Measurements from ENCODE around the gene ADGRA3. TPM values are rescaled to one million over a fixed set of nuclear protein-coding genes. Genes with fewer than 3 reads are reported as not detected.

ADGRA3 gene
- total and polyA plus RNA-seq, 2 of the 13 experiments (the other 11 are each of a cell fraction or from before 2014, with no cell fraction given) = 32.2 to 40.8 TPM

- TF ChIP-seq YY1 (IDR thresholded peaks at IDR 0.05; ENCODE audit: insufficient read depth, insufficient replicate concordance, low read depth, low read length) (no peak), FOXA3 (CRISPR knock-in tag; IDR thresholded peaks at IDR 0.05) (no peak), ZNF251 (CRISPR knock-in tag; IDR thresholded peaks at IDR 0.05) (no peak), FIP1L1 (IDR thresholded peaks at IDR 0.05; ENCODE audit: borderline replicate concordance, insufficient read depth, low read depth, low read length) (no peak), GLI4 (CRISPR knock-in tag; IDR thresholded peaks at IDR 0.05; ENCODE audit: borderline replicate concordance) (no peak), ATRX (CRISPR knock-in tag; IDR thresholded peaks at IDR 0.05; ENCODE audit: borderline replicate concordance) (no peak), SOX13 (IDR thresholded peaks at IDR 0.05) (no peak), SOX13 (CRISPR knock-in tag; conservative IDR thresholded peaks at IDR 0.05 in 1 of 2, IDR thresholded peaks at IDR 0.05 in 1 of 2) (no peak)
- TF ChIP-seq, protein P1, sequence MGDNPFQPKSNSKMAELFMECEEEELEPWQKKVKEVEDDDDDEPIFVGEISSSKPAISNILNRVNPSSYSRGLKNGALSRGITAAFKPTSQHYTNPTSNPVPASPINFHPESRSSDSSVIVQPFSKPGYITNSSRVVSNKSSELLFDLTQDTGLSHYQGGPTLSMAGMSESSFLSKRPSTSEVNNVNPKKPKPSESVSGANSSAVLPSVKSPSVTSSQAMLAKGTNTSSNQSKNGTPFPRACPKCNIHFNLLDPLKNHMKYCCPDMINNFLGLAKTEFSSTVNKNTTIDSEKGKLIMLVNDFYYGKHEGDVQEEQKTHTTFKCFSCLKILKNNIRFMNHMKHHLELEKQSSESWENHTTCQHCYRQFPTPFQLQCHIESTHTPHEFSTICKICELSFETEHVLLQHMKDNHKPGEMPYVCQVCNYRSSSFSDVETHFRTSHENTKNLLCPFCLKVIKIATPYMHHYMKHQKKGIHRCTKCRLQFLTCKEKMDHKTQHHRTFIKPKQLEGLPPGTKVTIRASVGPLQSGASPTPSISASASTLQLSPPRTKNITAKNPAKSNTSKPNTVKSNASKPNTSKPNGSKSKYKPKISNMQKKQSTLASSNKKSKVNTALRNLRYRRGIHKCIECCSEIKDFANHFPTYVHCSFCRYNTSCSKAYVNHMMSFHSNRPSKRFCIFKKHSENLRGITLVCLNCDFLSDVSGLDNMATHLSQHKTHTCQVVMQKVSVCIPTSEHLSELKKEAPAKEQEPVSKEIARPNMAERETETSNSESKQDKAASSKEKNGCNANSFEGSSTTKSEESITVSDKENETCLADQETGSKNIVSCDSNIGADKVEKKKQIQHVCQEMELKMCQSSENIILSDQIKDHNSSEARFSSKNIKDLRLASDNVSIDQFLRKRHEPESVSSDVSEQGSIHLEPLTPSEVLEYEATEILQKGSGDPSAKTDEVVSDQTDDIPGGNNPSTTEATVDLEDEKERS (CRISPR knock-in tag; IDR thresholded peaks at IDR 0.05) = no peak
- TF ChIP-seq, protein P2, sequence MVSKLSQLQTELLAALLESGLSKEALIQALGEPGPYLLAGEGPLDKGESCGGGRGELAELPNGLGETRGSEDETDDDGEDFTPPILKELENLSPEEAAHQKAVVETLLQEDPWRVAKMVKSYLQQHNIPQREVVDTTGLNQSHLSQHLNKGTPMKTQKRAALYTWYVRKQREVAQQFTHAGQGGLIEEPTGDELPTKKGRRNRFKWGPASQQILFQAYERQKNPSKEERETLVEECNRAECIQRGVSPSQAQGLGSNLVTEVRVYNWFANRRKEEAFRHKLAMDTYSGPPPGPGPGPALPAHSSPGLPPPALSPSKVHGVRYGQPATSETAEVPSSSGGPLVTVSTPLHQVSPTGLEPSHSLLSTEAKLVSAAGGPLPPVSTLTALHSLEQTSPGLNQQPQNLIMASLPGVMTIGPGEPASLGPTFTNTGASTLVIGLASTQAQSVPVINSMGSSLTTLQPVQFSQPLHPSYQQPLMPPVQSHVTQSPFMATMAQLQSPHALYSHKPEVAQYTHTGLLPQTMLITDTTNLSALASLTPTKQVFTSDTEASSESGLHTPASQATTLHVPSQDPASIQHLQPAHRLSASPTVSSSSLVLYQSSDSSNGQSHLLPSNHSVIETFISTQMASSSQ (IDR thresholded peaks at IDR 0.05; ENCODE audit: low read depth) = no peak
- TF ChIP-seq, protein P2 (CRISPR knock-in tag; IDR thresholded peaks at IDR 0.05; ENCODE audit: borderline replicate concordance) = no peak
- TF ChIP-seq, protein P3, sequence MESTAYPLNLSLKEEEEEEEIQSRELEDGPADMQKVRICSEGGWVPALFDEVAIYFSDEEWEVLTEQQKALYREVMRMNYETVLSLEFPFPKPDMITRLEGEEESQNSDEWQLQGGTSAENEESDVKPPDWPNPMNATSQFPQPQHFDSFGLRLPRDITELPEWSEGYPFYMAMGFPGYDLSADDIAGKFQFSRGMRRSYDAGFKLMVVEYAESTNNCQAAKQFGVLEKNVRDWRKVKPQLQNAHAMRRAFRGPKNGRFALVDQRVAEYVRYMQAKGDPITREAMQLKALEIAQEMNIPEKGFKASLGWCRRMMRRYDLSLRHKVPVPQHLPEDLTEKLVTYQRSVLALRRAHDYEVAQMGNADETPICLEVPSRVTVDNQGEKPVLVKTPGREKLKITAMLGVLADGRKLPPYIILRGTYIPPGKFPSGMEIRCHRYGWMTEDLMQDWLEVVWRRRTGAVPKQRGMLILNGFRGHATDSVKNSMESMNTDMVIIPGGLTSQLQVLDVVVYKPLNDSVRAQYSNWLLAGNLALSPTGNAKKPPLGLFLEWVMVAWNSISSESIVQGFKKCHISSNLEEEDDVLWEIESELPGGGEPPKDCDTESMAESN (CRISPR knock-in tag; conservative IDR thresholded peaks at IDR 0.05) = no peak
Measured at GRCh38 chr4:22427675-22428074, 88.2 kb downstream of the ADGRA3 start (continued).
